ENCODE data around the gene TF. TPM values are rescaled to one million over a fixed set of nuclear protein-coding genes. Genes with fewer than 3 reads are reported as not detected.

TF gene
- total RNA-seq, 1 experiment from 2014 or later, result 0.09 TPM

DNA sequence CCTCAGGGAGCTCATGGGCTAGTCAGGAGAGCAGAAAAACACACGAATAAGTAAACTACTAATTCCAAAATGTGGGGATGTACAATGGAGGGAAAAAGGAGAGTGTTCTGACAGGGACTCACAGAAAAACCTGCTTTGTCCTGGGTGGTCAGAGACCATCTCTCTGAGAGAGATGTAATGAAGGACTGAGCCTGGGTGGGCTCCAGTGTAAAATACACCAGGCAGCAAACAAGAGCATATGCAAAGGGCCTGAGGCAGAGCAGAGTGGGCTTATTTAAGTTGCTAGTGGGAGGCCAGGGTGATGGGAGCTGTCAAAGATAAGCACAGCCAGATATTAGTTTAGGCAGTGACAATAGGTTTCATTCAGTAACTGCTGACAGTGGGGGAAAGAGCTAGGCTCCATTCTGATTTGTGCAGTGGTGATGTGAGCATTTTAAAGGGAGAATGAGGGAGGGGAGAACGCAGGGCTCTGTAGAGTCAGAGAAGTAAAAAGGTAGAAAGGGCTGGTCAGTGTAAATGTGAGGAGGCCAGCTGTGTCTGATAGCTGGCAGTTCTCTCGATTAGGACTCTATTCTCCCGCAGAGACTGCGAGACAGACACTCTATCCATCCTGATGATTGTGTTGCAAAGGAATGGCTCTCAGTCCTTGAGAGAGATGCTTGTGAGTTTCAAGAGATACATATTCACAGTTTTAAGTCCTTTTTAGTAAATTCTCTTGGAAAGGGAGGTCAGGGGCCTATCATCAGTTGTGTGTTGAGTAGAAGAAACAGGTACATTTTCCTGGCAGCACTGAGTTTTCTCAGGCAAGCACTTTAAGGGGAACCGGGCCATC, 3.5 kb downstream of the TF start:
- H2AK5ac ChIP-seq (ENCODE audit: insufficient read length, low read length), result no peak overlapping the region
- WGBS (ENCODE audit: extremely low coverage, insufficient read length, low lambda C conversion rate), result no CpG with 5 or more reads among the region's 6 CpGs

More for the DNA sequence above, 3.5 kb downstream of the TF start:
- H2AFZ ChIP-seq (ENCODE audit: low read length), result no peak overlapping the region
- Mint-ChIP-seq H3K27ac (no peak overlapping the region), H3K4me3 (no peak overlapping the region), H3K27me3 (ENCODE audit: low read depth) (no peaks in the 10 kb centered on the region), H3K4me1 (no peaks in the 10 kb centered on the region), H3K9me3 (no peaks in the 10 kb centered on the region; a peak in 1 of 5 replicates), H3K36me3 (ENCODE audit: insufficient read depth in 1 of 3, low read depth in 3 of 3) (no peaks in the 10 kb centered on the region)
- no peaks in the 10 kb centered on the region for H3K23me2 ChIP-seq (ENCODE audit: insufficient read length, low read depth, low read length, poor library complexity, severe bottlenecking)
- no peaks in the 10 kb centered on the region for H3K9me3 ChIP-seq (ENCODE audit: control insufficient read depth, low read depth, low read length)
- no peak overlapping the region for H2BK15ac ChIP-seq (ENCODE audit: low read depth, low read length)
- no peak overlapping the region for H3K56ac ChIP-seq (ENCODE audit: insufficient read length, low read depth, low read length)
- H3K79me1 ChIP-seq (ENCODE audit: insufficient read depth, low read depth, low read length, poor library complexity, severe bottlenecking), result no peaks in the 10 kb centered on the region
- H3K79me2 ChIP-seq (ENCODE audit: insufficient read depth, low read length), result no peaks in the 10 kb centered on the region
- H2BK12ac ChIP-seq (ENCODE audit: insufficient read length, low read depth, low read length), result no peak overlapping the region
- H3K4ac ChIP-seq (ENCODE audit: low read depth, low read length), result no peak overlapping the region
- H3K18ac ChIP-seq (ENCODE audit: insufficient read length, low read depth, low read length), result no peak overlapping the region
- H3K4me2 ChIP-seq (ENCODE audit: insufficient read depth, insufficient read length, low read length), result no peak overlapping the region
- no peak overlapping the region for H4K5ac ChIP-seq (ENCODE audit: insufficient read length, low read depth, low read length)
- no peak overlapping the region for H3K27ac ChIP-seq (ENCODE audit: insufficient read length, low read depth, low read length)
- TF ChIP-seq CTCF (conservative IDR thresholded peaks at IDR 0.05), result no peak
- H4K91ac ChIP-seq (ENCODE audit: insufficient read length, low read depth, low read length), result no peak overlapping the region
- H4K20me1 ChIP-seq (ENCODE audit: control insufficient read depth, insufficient read depth, insufficient read length), result no peaks in the 10 kb centered on the region
- no peak overlapping the region for H2BK20ac ChIP-seq (ENCODE audit: low read depth, low read length, poor library complexity, severe bottlenecking)
- H3K4me1 ChIP-seq (ENCODE audit: insufficient read depth, low read length), result no peaks in the 10 kb centered on the region
- no peak for DNase-seq
- no peak overlapping the region for H4K8ac ChIP-seq (replicated peaks; ENCODE audit: insufficient read length, low read depth, low read length)
- H2BK5ac ChIP-seq (ENCODE audit: insufficient read length, low read length), result no peak overlapping the region
- no peak overlapping the region for H3K23ac ChIP-seq (ENCODE audit: insufficient read length, low read depth, low read length)
- H3K14ac ChIP-seq (ENCODE audit: insufficient read depth, low read length), result no peak overlapping the region
- H3K27me3 ChIP-seq (ENCODE audit: insufficient read depth, low read length), result no peaks in the 10 kb centered on the region
- no peak overlapping the region for H2BK120ac ChIP-seq (ENCODE audit: low read depth, low read length, poor library complexity, severe bottlenecking)
- no peak overlapping the region for H3T11ph ChIP-seq (ENCODE audit: low read length)
- H3K9ac ChIP-seq (ENCODE audit: extremely low read depth, insufficient read length, low read length), result no peak overlapping the region

Measured in H9 (cell line).